ENCODE results near the gene C18orf63.

The C18orf63 gene

DNA sequence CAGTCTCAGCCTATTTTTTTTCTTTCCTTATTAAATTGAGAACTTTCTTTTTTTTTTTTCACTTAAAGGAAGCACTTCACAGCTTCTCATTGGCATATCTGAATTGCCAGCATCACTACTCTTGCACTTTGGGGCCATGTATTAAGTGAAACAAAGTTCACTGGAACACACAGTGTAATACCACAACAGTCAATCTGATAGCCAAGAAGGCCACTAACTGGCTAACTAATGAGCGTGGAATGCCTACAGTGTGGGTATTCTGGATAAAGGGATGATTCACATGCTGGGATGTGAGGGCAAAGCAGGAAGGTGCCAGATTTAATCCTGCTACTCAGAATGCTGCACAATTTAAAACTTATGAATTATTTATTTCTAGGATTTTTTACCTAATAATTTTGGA lies 11.7 kb upstream of the C18orf63 start:
- Histone ChIP-seq H3K79me2 (ENCODE audit: control insufficient read depth, low read length) (no peaks in the 10 kb centered on the region), H3K27ac (ENCODE audit: low read depth, low read length) (no peak overlapping the region), H3K4me2 (ENCODE audit: low read length) (no peak overlapping the region), H3K36me3 (ENCODE audit: control insufficient read depth, low read length) (no peaks in the 10 kb centered on the region), H3K4me3 (ENCODE audit: low read length) (no peak overlapping the region), H3K4me1 (ENCODE audit: control insufficient read depth, low read length) (no peaks in the 10 kb centered on the region), H3K9me3 (ENCODE audit: control insufficient read depth, insufficient read depth, low read length) (no peaks in the 10 kb centered on the region), H3K27me3 (ENCODE audit: control insufficient read depth, low read length) (peaks cover 29% of the 10 kb centered on the region), H3K9me2 (replicated peaks; ENCODE audit: control insufficient read depth, low read length) (no peaks in the 10 kb centered on the region), H4K20me1 (ENCODE audit: control insufficient read depth, insufficient read depth, low read depth, low read length) (no peaks in the 10 kb centered on the region), H3F3A (ENCODE audit: control insufficient read depth, insufficient read depth) (no peaks in the 10 kb centered on the region)
- TF ChIP-seq CTCF (IDR thresholded peaks at IDR 0.05; ENCODE audit: low read depth, low read length, poor library complexity, severe bottlenecking) (no peak), EZH2phosphoT487 (IDR thresholded peaks at IDR 0.05; ENCODE audit: borderline replicate concordance, low read length) (no peak)

- Histone ChIP-seq H3K9me2 (replicated peaks; ENCODE audit: control insufficient read depth, low read length) (no peaks in the 10 kb centered on the region), H3K27me3 (ENCODE audit: control insufficient read depth, low read length) (peaks cover 8% of the 10 kb centered on the region), H3K4me2 (ENCODE audit: low read length) (no peak overlapping the region), H3K9me3 (ENCODE audit: control insufficient read depth, insufficient read depth, low read length) (peaks cover 4% of the 10 kb centered on the region; the same call in 1 of the 2 replicates), H3F3A (ENCODE audit: control insufficient read depth, insufficient read depth) (no peaks in the 10 kb centered on the region), H3K79me2 (ENCODE audit: control insufficient read depth, low read length) (no peaks in the 10 kb centered on the region), H3K4me3 (ENCODE audit: low read length) (no peak overlapping the region), H4K20me1 (ENCODE audit: control insufficient read depth, insufficient read depth, low read depth, low read length) (no peaks in the 10 kb centered on the region), H3K36me3 (ENCODE audit: control insufficient read depth, low read length) (no peaks in the 10 kb centered on the region), H3K27ac (ENCODE audit: low read depth, low read length) (no peak overlapping the region), H3K4me1 (ENCODE audit: control insufficient read depth, low read length) (no peaks in the 10 kb centered on the region)
- TF ChIP-seq CTCF (IDR thresholded peaks at IDR 0.05; ENCODE audit: low read depth, low read length, poor library complexity, severe bottlenecking) (peak; percentile 50), EZH2phosphoT487 (IDR thresholded peaks at IDR 0.05; ENCODE audit: borderline replicate concordance, low read length) (no peak)
These were observed 5.2 kb upstream of the C18orf63 start for GRCh38 chr18:74310411-74310810.

DNA sequence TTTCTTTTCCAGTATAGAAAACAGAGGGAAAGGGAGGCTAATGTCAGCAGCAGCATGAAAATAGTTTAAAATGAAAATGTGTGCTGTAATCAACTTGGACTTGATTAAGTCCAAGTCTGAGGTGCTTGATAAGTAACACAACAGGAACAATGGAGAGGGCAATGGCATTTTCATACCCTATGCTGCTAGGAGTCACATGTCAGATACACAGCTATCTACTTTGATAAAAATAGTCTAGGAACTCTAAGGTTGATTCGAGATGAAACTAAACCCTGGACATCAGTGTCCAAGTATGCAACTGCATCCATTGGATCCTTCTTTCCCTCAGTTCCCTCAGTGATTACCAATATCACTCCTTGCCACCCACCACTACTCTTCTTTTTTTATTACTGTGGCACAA lies 4.6 kb upstream of the C18orf63 start:
- Histone ChIP-seq H4K20me1 (ENCODE audit: control insufficient read depth, insufficient read depth, low read depth, low read length) (no peaks in the 10 kb centered on the region), H3K36me3 (ENCODE audit: control insufficient read depth, low read length) (no peaks in the 10 kb centered on the region), H3K4me1 (ENCODE audit: control insufficient read depth, low read length) (no peaks in the 10 kb centered on the region), H3K9me3 (ENCODE audit: control insufficient read depth, insufficient read depth, low read length) (peaks cover 4% of the 10 kb centered on the region; the same call in 1 of the 2 replicates), H3K79me2 (ENCODE audit: control insufficient read depth, low read length) (no peaks in the 10 kb centered on the region), H3F3A (ENCODE audit: control insufficient read depth, insufficient read depth) (no peaks in the 10 kb centered on the region), H3K4me3 (ENCODE audit: low read length) (no peak overlapping the region), H3K27me3 (ENCODE audit: control insufficient read depth, low read length) (peaks cover 3% of the 10 kb centered on the region), H3K27ac (ENCODE audit: low read depth, low read length) (no peak overlapping the region), H3K9me2 (replicated peaks; ENCODE audit: control insufficient read depth, low read length) (no peaks in the 10 kb centered on the region), H3K4me2 (ENCODE audit: low read length) (no peak overlapping the region)
- TF ChIP-seq CTCF (IDR thresholded peaks at IDR 0.05; ENCODE audit: low read depth, low read length, poor library complexity, severe bottlenecking) (no peak), EZH2phosphoT487 (IDR thresholded peaks at IDR 0.05; ENCODE audit: borderline replicate concordance, low read length) (no peak)

All from DOHH2 (cell line).